Epithelial cell of proximal tubule (primary cell): ENCODE measurements around the gene ELK4. TPM values are rescaled to one million over a fixed set of nuclear protein-coding genes. Genes with fewer than 3 reads are reported as not detected.

Experiments
- DNase-seq: peaks from one replicate; pipeline ENCODE4 v3.0.0-alpha.2; 2011; ENCODE audit warnings: low read depth
- H3K4me3 ChIP-seq: 2 replicates; pipeline ENCODE4 v1.5.1; 2011; ENCODE audit warnings: low read depth, mild to moderate bottlenecking, low read length
- total RNA-seq: library from RNA; depleted of rRNA; stranded (reverse); fragments of >200 nt; gene quantifications from 2 replicates; pipeline ENCODE4 v1.2.3, GENCODE V29; 2015
- TF ChIP-seq, protein P1 (sequence below): conservative IDR thresholded peaks from 2 replicates; pipeline ENCODE4 v1.5.1; 2012; ENCODE audit warnings: low read depth, mild to moderate bottlenecking, low read length

Gene ELK4
- total RNA-seq, 1 donor from 2014 or later = 12.8 TPM

GRCh38 chr1:205571747-205572146, 60.1 kb downstream of the ELK4 start:
- DNase-seq = no peak
- TF ChIP-seq, protein P1, sequence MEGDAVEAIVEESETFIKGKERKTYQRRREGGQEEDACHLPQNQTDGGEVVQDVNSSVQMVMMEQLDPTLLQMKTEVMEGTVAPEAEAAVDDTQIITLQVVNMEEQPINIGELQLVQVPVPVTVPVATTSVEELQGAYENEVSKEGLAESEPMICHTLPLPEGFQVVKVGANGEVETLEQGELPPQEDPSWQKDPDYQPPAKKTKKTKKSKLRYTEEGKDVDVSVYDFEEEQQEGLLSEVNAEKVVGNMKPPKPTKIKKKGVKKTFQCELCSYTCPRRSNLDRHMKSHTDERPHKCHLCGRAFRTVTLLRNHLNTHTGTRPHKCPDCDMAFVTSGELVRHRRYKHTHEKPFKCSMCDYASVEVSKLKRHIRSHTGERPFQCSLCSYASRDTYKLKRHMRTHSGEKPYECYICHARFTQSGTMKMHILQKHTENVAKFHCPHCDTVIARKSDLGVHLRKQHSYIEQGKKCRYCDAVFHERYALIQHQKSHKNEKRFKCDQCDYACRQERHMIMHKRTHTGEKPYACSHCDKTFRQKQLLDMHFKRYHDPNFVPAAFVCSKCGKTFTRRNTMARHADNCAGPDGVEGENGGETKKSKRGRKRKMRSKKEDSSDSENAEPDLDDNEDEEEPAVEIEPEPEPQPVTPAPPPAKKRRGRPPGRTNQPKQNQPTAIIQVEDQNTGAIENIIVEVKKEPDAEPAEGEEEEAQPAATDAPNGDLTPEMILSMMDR = no peak
- H3K4me3 ChIP-seq = no peak overlapping the region

DNA sequence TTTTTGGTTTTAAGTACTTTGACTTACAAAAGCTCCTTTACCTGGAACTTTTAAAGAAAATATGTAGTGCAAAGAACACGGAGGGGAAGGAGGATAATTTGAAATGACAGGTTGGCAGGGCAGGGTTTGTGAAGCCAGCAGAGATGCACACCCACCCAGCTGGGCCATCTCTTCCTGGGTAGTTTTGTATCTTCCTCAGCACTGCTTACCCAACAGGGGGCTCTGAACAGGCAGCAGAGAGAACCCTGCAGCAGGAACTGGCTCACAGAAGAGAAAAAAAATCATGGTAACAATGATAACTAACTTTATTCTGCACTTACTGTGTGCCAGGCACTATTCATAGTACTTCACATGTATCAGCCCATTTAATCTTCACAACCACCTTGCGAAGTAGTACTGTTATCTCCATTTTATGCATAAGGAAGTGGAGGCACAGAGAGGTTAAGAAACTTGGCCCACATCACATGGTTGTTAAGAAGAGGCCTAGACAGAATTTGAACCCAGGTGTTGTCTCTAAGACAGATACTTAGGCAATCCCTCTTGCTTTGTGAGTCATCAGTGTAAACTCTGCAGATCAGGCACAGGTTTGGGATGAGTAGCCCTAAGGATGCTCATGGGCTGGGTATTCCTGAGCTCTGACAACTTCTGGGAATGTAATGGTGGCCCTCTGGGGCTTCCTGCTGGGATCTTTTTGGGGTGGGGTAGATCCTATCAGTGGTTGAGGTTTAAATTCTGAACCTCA, 60.8 kb downstream of the ELK4 start:
- no peak overlapping the region for H3K4me3 ChIP-seq
- TF ChIP-seq, protein P1 = no peak
- no peak for DNase-seq

DNA sequence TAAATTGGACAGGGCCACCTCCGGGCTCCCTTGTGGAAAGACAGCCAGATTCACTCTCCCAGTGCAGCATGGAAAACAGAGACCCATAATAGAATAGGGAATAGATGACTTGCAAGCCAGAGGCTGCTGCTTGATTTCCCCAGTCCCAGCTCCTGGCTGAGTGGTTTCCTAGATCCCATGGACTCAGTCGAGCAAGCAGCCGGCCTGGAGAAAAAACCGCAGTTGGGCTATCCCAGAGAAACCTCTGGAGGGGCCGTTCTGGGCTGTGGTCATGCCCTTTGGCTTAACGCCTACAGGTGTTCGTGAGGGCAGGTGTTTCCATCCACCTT, 61.7 kb downstream of the ELK4 start:
- DNase-seq = no peak
- H3K4me3 ChIP-seq = no peak overlapping the region
- TF ChIP-seq, protein P1 = no peak

DNA sequence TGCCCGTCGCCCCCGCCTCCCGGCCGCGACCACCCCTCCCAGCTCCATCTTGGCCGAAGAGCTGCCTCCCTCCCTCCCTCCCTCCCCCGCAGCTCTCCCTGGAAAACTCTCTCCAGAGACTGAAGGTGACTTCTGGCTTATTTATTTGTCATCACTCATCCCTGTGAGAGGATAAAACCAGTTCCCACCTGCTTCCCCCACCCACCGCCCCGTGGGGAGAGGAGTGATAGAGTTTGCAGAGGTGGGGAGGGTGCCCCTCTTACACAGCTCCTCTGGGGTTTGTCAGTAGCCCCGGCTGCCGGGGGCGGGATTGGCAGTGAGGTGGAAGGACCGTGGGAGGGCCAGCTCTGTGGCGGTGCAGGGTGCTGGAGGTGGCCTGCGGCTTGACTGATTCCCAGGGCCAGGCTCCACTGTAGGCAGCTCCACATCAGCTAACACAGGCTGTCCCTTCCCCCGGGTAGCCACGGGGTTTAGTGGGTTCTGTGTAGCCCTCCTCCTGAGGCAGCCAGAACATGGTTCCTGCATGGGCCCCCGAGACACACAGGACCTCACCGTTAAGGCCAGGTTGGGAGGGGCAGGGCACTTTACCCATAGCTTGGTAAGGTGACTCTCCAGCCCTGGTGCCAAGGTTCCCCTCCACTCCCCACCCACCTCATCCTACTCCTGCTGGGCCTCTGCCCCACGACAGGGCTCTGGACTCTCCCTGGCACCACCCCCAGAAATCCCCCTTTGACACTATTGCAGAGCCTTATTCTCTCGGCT, 62.2 kb downstream of the ELK4 start:
- TF ChIP-seq, protein P1 = no peak
- DNase-seq = no peak
- no peak overlapping the region for H3K4me3 ChIP-seq

GRCh38 chr1:205568469-205569361, 63.1 kb downstream of the ELK4 start:
- no peak for DNase-seq
- TF ChIP-seq, protein P1 = no peak
- no peak overlapping the region for H3K4me3 ChIP-seq

- DNase-seq = no peak
These were observed 63.7 kb downstream of the ELK4 start for GRCh38 chr1:205568135-205568468.

More at GRCh38 chr1:205568135-205568468, 63.7 kb downstream of the ELK4 start:
- TF ChIP-seq, protein P1 = no peak
- no peak overlapping the region for H3K4me3 ChIP-seq
